Measurements from ENCODE around the gene SC5D. TPM values are rescaled to one million over a fixed set of nuclear protein-coding genes. Genes with fewer than 3 reads are reported as not detected.

SC5D gene
- total RNA-seq = 170 TPM

GRCh38 chr11:121292495-121293287, at the start of gene SC5D:
SC5D (plus strand) TSS chr11:121292771; CDS start chr11:121303376, 10,605 bp downstream.
- peak; percentile 89 to 91 for DNase-seq (ENCODE audit: low spot score in 2 of 2)
- FAIRE-seq = no peak

- no peak for FAIRE-seq
Measured at GRCh38 chr11:121244884-121245283, 47.7 kb upstream of the SC5D start.

GRCh38 chr11:121246021-121246768, 46.4 kb upstream of the SC5D start:
- DNase-seq (ENCODE audit: low spot score in 2 of 2) = no peak
- no peak for FAIRE-seq

More at GRCh38 chr11:121244884-121245283, 47.7 kb upstream of the SC5D start:
- no peak for DNase-seq (ENCODE audit: low spot score in 2 of 2)

GRCh38 chr11:121246769-121247035, 45.9 kb upstream of the SC5D start:
- FAIRE-seq = no peak

GRCh38 chr11:121248496-121248895, 44.1 kb upstream of the SC5D start:
- DNase-seq (ENCODE audit: low spot score in 2 of 2) (no peak), FAIRE-seq (no peak)

More at GRCh38 chr11:121246769-121247035, 45.9 kb upstream of the SC5D start:
- DNase-seq (ENCODE audit: low spot score in 2 of 2) = no peak

- DNase-seq (ENCODE audit: low spot score in 2 of 2) (peak; percentile 36 to 55), FAIRE-seq (peak; percentile 96)
Measured at GRCh38 chr11:121249039-121249663, 43.4 kb upstream of the SC5D start.

GRCh38 chr11:121250843-121251242, 41.7 kb upstream of the SC5D start:
- FAIRE-seq (no peak), DNase-seq (ENCODE audit: low spot score in 2 of 2) (no peak)

- FAIRE-seq (no peak), DNase-seq (ENCODE audit: low spot score in 2 of 2) (no peak)
Measured at GRCh38 chr11:121253951-121254350, 38.6 kb upstream of the SC5D start.

- FAIRE-seq (no peak), DNase-seq (ENCODE audit: low spot score in 2 of 2) (no peak)
Measured at GRCh38 chr11:121254756-121255155, 37.8 kb upstream of the SC5D start.

GRCh38 chr11:121255473-121256125, 37.0 kb upstream of the SC5D start:
- DNase-seq (ENCODE audit: low spot score in 2 of 2) = no peak
- no peak for FAIRE-seq

GRCh38 chr11:121257289-121257688, 35.3 kb upstream of the SC5D start:
- FAIRE-seq (no peak), DNase-seq (ENCODE audit: low spot score in 2 of 2) (no peak)

GRCh38 chr11:121257976-121258375, 34.6 kb upstream of the SC5D start:
- DNase-seq (ENCODE audit: low spot score in 2 of 2) = no peak
- no peak for FAIRE-seq

GRCh38 chr11:121265586-121265985, 27.0 kb upstream of the SC5D start:
- no peak for DNase-seq (ENCODE audit: low spot score in 2 of 2)
- FAIRE-seq = no peak

GRCh38 chr11:121268581-121268980, 24.0 kb upstream of the SC5D start:
- DNase-seq (ENCODE audit: low spot score in 2 of 2) = no peak
- no peak for FAIRE-seq

GRCh38 chr11:121270001-121270678, 22.4 kb upstream of the SC5D start:
- no peak for FAIRE-seq
- DNase-seq (ENCODE audit: low spot score in 2 of 2) = no peak

GRCh38 chr11:121274332-121274991, 18.1 kb upstream of the SC5D start:
- FAIRE-seq (no peak), DNase-seq (ENCODE audit: low spot score in 2 of 2) (no peak)

- DNase-seq (ENCODE audit: low spot score in 2 of 2) (no peak), FAIRE-seq (no peak)
Measured at GRCh38 chr11:121281698-121282097, 10.9 kb upstream of the SC5D start.

- DNase-seq (ENCODE audit: low spot score in 2 of 2) (no peak), FAIRE-seq (no peak)
Measured at GRCh38 chr11:121282386-121282785, 10.2 kb upstream of the SC5D start.

- no peak for FAIRE-seq
Measured at GRCh38 chr11:121282886-121283502, 9.6 kb upstream of the SC5D start.

More at GRCh38 chr11:121282886-121283502, 9.6 kb upstream of the SC5D start:
- DNase-seq (ENCODE audit: low spot score in 2 of 2) = no peak

Measured in frontal cortex (tissue), 4 donors.